RWPE2 (cell line): Measurements from ENCODE around the gene CALY.
A peak's percentile ranks its signal among the peaks of the same experiment; 100 is the strongest.

Source experiments
- ATAC-seq: fragments of 200-7000 bp; cut with Tn5 transposase; 3 replicates; pipeline ENCODE4 v1.9.1; 2021; ENCODE audit warnings: low read depth
- DNase-seq: peaks from one replicate; pipeline ENCODE4 v3.0.0-alpha.2; 2020; ENCODE audit warnings: low spot score
- H3K27ac ChIP-seq: fragments of 450-650 bp; 2 replicates; pipeline ENCODE4 v1.5.1; 2017; ENCODE audit warnings: mild to moderate bottlenecking; ENCODE audit not compliant: poor library complexity, severe bottlenecking
- H3K27me3 ChIP-seq: fragments of 250-450 bp; sonication (Bioruptor Pico); 2 replicates; pipeline ENCODE4 v1.5.1; 2021; ENCODE audit warnings: mild to moderate bottlenecking, moderate library complexity; ENCODE audit not compliant: insufficient read depth, poor library complexity, severe bottlenecking
- H3K36me3 ChIP-seq: fragments of 250-450 bp; sonication (Bioruptor Pico); 2 replicates; pipeline ENCODE4 v1.5.1; 2020; ENCODE audit warnings: low read depth, mild to moderate bottlenecking, moderate library complexity
- H3K4me1 ChIP-seq: fragments of 250-450 bp; sonication (Bioruptor Pico); 2 replicates; pipeline ENCODE4 v1.5.1; 2021; ENCODE audit warnings: mild to moderate bottlenecking, moderate library complexity; ENCODE audit not compliant: insufficient read depth, poor library complexity, severe bottlenecking
- H3K4me3 ChIP-seq: fragments of 250-450 bp; sonication (Bioruptor Pico); 2 replicates; pipeline ENCODE4 v1.5.1; 2021; ENCODE audit warnings: mild to moderate bottlenecking, moderate library complexity; ENCODE audit not compliant: severe bottlenecking
- H3K9me3 ChIP-seq: fragments of 250-450 bp; sonication (Bioruptor Pico); 2 replicates; pipeline ENCODE4 v1.5.1; 2021; ENCODE audit warnings: mild to moderate bottlenecking, moderate library complexity; ENCODE audit not compliant: severe bottlenecking
- TF ChIP-seq, protein P1 (sequence below): fragments of 450-650 bp; IDR thresholded peaks from one replicate; pipeline ENCODE4 v1.5.1; 2017; ENCODE audit warnings: mild to moderate bottlenecking, moderate library complexity; ENCODE audit not compliant: poor library complexity, severe bottlenecking

The CALY gene

DNA sequence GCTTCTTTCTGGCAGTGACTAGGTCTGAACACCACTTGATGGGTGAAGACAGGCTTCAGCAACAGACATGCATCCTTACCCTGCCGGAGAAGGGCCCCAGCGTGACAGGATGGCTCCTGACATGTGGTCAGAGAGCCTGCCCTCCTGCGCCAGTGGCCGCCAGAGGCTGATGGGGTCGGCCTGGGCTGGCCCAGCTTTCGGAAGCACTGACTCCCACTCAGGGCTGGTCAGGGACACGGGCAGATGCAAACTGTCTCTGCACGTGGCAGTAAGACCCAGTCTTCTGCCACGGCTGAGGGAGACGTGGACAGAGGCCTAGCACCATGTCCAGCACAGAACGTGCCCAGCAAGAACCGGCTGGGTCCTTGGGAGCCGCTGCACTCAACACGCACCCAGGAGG lies 38.2 kb downstream of the CALY start:
- no peak overlapping the region for H3K27ac ChIP-seq
- H3K27me3 ChIP-seq: no peaks in the 10 kb centered on the region
- DNase-seq (no peak), ATAC-seq (no peak)
- H3K36me3 ChIP-seq: peaks cover 71% of the 10 kb centered on the region
- TF ChIP-seq, protein P1, sequence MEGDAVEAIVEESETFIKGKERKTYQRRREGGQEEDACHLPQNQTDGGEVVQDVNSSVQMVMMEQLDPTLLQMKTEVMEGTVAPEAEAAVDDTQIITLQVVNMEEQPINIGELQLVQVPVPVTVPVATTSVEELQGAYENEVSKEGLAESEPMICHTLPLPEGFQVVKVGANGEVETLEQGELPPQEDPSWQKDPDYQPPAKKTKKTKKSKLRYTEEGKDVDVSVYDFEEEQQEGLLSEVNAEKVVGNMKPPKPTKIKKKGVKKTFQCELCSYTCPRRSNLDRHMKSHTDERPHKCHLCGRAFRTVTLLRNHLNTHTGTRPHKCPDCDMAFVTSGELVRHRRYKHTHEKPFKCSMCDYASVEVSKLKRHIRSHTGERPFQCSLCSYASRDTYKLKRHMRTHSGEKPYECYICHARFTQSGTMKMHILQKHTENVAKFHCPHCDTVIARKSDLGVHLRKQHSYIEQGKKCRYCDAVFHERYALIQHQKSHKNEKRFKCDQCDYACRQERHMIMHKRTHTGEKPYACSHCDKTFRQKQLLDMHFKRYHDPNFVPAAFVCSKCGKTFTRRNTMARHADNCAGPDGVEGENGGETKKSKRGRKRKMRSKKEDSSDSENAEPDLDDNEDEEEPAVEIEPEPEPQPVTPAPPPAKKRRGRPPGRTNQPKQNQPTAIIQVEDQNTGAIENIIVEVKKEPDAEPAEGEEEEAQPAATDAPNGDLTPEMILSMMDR: no peak
- no peaks in the 10 kb centered on the region for H3K9me3 ChIP-seq
- peaks cover 3% of the 10 kb centered on the region for H3K4me1 ChIP-seq
- no peak overlapping the region for H3K4me3 ChIP-seq

DNA sequence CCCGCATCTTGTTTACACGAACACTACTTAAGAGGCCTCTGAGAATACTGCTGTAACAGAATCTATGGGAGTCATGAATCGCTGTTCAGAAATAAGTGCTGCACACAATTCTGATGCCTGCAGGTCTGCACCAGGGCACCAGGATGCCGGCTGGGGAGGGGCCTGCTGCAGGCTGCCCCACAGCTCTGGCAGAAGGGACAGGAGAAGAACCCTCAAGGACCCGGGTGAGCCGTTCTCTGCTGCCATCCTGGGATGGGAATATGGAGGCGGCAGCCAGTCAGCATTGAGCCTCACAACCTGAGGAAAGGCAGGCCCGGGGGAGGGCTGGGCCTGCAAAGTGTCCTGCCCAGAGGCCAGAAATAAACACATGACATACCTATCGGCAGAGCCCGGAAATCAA lies 39.2 kb downstream of the CALY start:
- ATAC-seq: no peak
- TF ChIP-seq, protein P1: no peak
- no peak for DNase-seq
- Histone ChIP-seq H3K27me3 (no peaks in the 10 kb centered on the region), H3K4me3 (no peak overlapping the region), H3K27ac (no peak overlapping the region), H3K36me3 (peaks cover 77% of the 10 kb centered on the region), H3K9me3 (no peaks in the 10 kb centered on the region), H3K4me1 (peaks cover 12% of the 10 kb centered on the region)

DNA sequence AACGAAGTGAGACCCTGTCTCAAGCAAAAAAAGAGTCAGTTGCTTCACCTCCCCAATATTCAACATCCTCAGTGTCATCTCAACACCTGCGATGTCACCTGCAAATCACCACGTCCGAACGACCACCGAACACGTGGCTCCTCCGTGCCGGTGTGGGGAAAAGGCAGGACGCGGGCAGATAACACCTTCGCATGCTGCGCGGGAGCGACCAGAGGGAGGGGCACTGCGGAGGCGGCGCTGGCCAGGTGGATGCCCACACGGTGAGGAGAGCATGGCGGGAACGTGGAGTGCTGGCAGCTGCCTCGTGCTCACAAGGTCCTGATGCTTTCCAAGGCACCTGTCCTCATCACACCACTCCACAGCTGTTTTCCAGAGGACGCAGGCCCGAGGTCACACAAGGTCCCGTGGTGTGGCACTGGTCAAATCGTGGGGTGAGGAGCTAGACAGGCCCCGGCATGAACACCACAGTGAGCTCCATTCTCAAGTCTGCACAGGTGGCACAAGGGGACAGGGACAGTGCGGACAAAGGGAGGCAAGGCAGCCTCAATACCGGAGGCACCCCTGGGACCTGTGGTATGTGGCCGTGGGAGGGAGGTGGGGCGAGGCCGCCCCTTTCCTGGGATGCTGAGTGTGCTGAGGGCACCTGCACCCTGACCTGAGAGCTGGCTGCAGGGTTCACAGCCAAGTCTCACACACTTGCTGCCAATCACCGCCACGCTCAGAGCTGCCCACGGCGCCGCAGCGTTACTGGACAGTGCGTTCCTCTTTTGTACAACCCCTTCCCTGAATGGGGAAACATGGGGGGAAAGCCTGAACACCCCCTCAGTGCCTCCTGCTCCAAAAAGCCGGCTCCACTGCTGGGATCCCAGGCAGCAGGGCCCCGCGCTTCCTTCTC lies 41.0 kb downstream of the CALY start:
- ATAC-seq: no peak
- TF ChIP-seq, protein P1: no peak
- Histone ChIP-seq H3K9me3 (no peaks in the 10 kb centered on the region), H3K4me3 (no peak overlapping the region), H3K4me1 (peaks cover 14% of the 10 kb centered on the region), H3K27me3 (no peaks in the 10 kb centered on the region), H3K27ac (no peak overlapping the region), H3K36me3 (peaks cover 74% of the 10 kb centered on the region)
- no peak for DNase-seq

DNA sequence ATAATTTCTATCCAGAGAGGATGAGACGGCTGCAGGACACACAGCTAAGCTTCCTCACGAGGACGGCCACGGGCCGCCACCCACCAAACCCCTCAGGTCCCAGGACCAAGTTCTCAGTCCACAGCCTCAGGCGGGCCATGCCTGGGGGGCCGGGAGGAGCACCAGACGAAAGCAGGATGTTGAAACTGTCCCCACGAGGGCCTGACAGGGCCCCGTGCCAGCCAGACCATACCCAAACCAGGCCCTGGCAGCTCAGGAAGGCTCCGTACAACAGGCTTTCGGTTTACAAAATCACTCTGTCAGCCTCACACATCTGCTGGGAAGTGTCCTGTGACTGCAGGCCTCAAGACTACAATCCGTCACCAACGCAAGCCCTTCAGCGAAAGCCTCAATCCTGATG lies 42.5 kb downstream of the CALY start:
- ATAC-seq: no peak
- TF ChIP-seq, protein P1: no peak
- Histone ChIP-seq H3K36me3 (peaks cover 72% of the 10 kb centered on the region), H3K4me1 (peaks cover 14% of the 10 kb centered on the region), H3K9me3 (no peaks in the 10 kb centered on the region), H3K4me3 (no peak overlapping the region), H3K27me3 (no peaks in the 10 kb centered on the region), H3K27ac (peak overlapping the region; percentile 70)
- no peak for DNase-seq

DNA sequence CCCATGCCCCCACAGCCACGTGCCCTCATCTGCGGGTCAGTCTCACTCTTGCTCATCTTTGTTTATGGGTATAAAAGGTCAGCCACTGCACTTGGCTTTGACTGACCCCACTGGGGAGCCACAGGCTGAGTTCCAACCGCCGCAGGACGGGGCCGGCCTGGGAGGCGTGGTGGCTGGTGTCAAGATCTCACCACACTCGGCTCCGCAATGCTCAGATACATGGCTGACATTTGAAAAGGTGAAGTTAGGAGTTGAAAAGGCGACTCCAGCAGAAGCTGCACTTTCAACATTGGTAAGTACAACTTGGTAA lies 42.9 kb downstream of the CALY start:
- no peak overlapping the region for H3K4me3 ChIP-seq
- H3K4me1 ChIP-seq: peaks cover 14% of the 10 kb centered on the region
- H3K36me3 ChIP-seq: peaks cover 72% of the 10 kb centered on the region
- peak overlapping the region; percentile 70 for H3K27ac ChIP-seq
- ATAC-seq (peak; percentile 8; the same call in 1 of the 3 replicates), DNase-seq (no peak)
- no peaks in the 10 kb centered on the region for H3K27me3 ChIP-seq
- no peaks in the 10 kb centered on the region for H3K9me3 ChIP-seq
- TF ChIP-seq, protein P1: no peak
